ENCODE measurements around the gene OTOL1.

DNA sequence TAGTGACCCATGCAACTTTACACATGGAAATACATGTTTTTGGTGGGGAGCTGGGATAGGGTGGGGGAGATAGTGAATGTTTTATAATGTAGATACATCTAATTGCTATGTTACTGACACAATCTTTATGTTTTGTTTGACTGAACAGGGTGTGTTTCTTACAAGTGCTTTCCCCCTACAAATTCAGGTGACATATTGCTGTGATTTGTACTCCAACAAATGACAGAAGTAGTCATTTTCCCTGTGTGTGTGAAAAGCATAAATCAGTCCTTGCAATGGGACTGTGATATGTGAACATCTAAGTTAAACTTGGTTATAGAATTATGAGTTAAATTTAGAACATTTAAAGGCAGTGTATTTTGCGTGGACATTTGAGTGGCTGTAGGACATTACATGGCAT, 27.3 kb downstream of the OTOL1 start:
- TF ChIP-seq, protein P1, sequence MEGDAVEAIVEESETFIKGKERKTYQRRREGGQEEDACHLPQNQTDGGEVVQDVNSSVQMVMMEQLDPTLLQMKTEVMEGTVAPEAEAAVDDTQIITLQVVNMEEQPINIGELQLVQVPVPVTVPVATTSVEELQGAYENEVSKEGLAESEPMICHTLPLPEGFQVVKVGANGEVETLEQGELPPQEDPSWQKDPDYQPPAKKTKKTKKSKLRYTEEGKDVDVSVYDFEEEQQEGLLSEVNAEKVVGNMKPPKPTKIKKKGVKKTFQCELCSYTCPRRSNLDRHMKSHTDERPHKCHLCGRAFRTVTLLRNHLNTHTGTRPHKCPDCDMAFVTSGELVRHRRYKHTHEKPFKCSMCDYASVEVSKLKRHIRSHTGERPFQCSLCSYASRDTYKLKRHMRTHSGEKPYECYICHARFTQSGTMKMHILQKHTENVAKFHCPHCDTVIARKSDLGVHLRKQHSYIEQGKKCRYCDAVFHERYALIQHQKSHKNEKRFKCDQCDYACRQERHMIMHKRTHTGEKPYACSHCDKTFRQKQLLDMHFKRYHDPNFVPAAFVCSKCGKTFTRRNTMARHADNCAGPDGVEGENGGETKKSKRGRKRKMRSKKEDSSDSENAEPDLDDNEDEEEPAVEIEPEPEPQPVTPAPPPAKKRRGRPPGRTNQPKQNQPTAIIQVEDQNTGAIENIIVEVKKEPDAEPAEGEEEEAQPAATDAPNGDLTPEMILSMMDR (IDR thresholded peaks at IDR 0.05 in 2 of 3, conservative IDR thresholded peaks at IDR 0.05 in 1 of 3; ENCODE audit: control insufficient read depth in 2 of 3, extremely low read depth in 1 of 3, insufficient read depth in 1 of 3, low read depth in 3 of 3, low read length in 3 of 3) = no peak
- TF ChIP-seq CREB1 (IDR thresholded peaks at IDR 0.05; ENCODE audit: low read depth) (no peak), POLR2A (IDR thresholded peaks at IDR 0.05; ENCODE audit: low read depth, low read length) (no peak), RAD21 (IDR thresholded peaks at IDR 0.05; ENCODE audit: insufficient read depth, low read depth, low read length) (no peak)

Data from GM12878 (cell line).